Stomach (tissue), 4 donors: ENCODE results near the gene GSG1L.

ENCODE experiments used
- CTCF ChIP-seq, 7 experiments: fragments of 450-650 bp in 4 of 7; fragments of 200-600 bp in 3 of 7; sonication (generic) in 3 of 7; IDR thresholded peaks; one replicate each; pipeline ENCODE4 v1.5.1; 2016 to 2019; ENCODE audit warnings: antibody characterized with exemption in 7 of 7, control low read depth in 2 of 7, mild to moderate bottlenecking in 1 of 7
- EP300 ChIP-seq: sonication (generic); formaldehyde crosslinking; IDR thresholded peaks from one replicate; pipeline ENCODE4 v1.6.1; 2017; ENCODE audit warnings: antibody characterized with exemption
- POLR2A ChIP-seq, 4 donors: fragments of 450-650 bp; IDR thresholded peaks; one replicate each; pipeline ENCODE4 v1.6.1; 2016; ENCODE audit warnings: antibody characterized with exemption in 4 of 4, control low read depth in 2 of 4, mild to moderate bottlenecking in 1 of 4, moderate library complexity in 1 of 4
- POLR2AphosphoS5 ChIP-seq, 3 donors: sonication (generic); formaldehyde crosslinking; IDR thresholded peaks; one replicate each; pipeline ENCODE4 v1.6.1; 2016; ENCODE audit warnings: antibody characterized with exemption in 3 of 3

GRCh38 chr16:27786923-27787625 is 276.4 kb downstream of the GSG1L start:
- TF ChIP-seq CTCF (IDR thresholded peaks at IDR 0.05): no peak
- TF ChIP-seq POLR2A (IDR thresholded peaks at IDR 0.05): no peak
- no peak for TF ChIP-seq POLR2AphosphoS5 (IDR thresholded peaks at IDR 0.05)
- no peak for TF ChIP-seq EP300
